ENCODE data around the gene JAKMIP1. TPM values are rescaled to one million over a fixed set of nuclear protein-coding genes. Genes with fewer than 3 reads are reported as not detected.

JAKMIP1 gene
- total and polyA plus RNA-seq, 2 donors (not counting 1 experiment from before 2014, with no cell fraction given): 0.49 to 1.0 TPM

DNA sequence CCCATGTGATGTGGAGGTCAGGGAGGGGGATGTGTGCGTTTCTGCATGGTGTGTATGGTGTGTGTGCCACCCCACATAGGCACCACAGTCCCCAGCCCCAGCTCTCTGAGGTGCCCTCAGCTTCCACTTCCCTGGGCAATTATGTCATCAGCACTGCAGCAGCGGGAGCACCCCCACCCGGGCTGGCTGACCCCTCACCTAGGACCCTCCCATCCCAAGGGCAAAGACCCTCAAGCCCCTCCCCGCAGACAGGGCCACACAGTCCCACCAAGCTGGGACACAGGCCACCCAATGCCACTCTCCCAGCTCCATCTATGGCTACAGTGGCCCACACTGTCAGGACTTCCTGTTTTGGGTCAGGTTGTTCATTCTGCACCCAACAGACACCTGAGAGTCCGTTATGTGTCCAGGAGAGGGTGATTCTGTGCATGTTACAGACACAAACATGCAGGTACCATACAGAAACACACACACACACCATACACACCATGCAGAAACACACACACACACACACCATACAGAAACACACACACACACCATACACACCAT, 75.2 kb downstream of the JAKMIP1 start:
- Mint-ChIP-seq H3K4me1 (no peaks in the 10 kb centered on the region), H3K27me3 (no peaks in the 10 kb centered on the region), H3K4me3 (no peak overlapping the region), H3K27ac (no peak overlapping the region), H3K9me3 (ENCODE audit: insufficient read depth) (no peaks in the 10 kb centered on the region)
- no peak overlapping the region for H3K9ac ChIP-seq (ENCODE audit: low read length)
- H3K27ac ChIP-seq (ENCODE audit: low read length in 2 of 2): no peak overlapping the region
- H4K20me1 ChIP-seq (ENCODE audit: control insufficient read depth, insufficient read depth, low read length, poor library complexity, severe bottlenecking): no peaks in the 10 kb centered on the region
- ChIA-PET POLR2A (no interaction called here), CTCF (no interaction called here)
- no peaks in the 10 kb centered on the region for H3K4me1 ChIP-seq (ENCODE audit: control insufficient read depth in 2 of 2, insufficient read depth in 2 of 2, low read length in 2 of 2)
- H2AFZ ChIP-seq (ENCODE audit: insufficient read depth, low read depth, low read length, poor library complexity, severe bottlenecking): no peak overlapping the region
- no peaks in the 10 kb centered on the region for H3K36me3 ChIP-seq (replicated peaks in 1 of 2; ENCODE audit: control extremely low read depth in 1 of 2, control insufficient read depth in 1 of 2, extremely low read depth in 1 of 2, insufficient read depth in 2 of 2, low read length in 1 of 2)
- 92% methylated on average over 3 of the region's 5 CpGs for WGBS (ENCODE audit: insufficient coverage)
- H3K4me2 ChIP-seq (replicated peaks; ENCODE audit: low read depth, low read length, poor library complexity, severe bottlenecking): no peak overlapping the region
- ATAC-seq (ENCODE audit: low read depth): no peak
- intact Hi-C loops (cut with micrococcal nuclease): no loop called here
- H3K79me2 ChIP-seq (ENCODE audit: control insufficient read depth, insufficient read depth, low read length): no peaks in the 10 kb centered on the region
- TF ChIP-seq, protein P1, sequence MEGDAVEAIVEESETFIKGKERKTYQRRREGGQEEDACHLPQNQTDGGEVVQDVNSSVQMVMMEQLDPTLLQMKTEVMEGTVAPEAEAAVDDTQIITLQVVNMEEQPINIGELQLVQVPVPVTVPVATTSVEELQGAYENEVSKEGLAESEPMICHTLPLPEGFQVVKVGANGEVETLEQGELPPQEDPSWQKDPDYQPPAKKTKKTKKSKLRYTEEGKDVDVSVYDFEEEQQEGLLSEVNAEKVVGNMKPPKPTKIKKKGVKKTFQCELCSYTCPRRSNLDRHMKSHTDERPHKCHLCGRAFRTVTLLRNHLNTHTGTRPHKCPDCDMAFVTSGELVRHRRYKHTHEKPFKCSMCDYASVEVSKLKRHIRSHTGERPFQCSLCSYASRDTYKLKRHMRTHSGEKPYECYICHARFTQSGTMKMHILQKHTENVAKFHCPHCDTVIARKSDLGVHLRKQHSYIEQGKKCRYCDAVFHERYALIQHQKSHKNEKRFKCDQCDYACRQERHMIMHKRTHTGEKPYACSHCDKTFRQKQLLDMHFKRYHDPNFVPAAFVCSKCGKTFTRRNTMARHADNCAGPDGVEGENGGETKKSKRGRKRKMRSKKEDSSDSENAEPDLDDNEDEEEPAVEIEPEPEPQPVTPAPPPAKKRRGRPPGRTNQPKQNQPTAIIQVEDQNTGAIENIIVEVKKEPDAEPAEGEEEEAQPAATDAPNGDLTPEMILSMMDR (IDR thresholded peaks at IDR 0.05): no peak
- TF ChIP-seq EZH2 (IDR thresholded peaks at IDR 0.05; ENCODE audit: borderline replicate concordance, insufficient read depth, low read depth, low read length, poor library complexity, severe bottlenecking): no peak
- DNase-seq: no peak
- no peaks in the 10 kb centered on the region for H3K27me3 ChIP-seq (replicated peaks in 1 of 4; ENCODE audit: control extremely low read depth in 1 of 4, control insufficient read depth in 3 of 4, insufficient read depth in 4 of 4, low read length in 3 of 4)
- H3K4me3 ChIP-seq (ENCODE audit: control extremely low read depth in 1 of 5, extremely low read depth in 1 of 5, insufficient read depth in 1 of 5, low read depth in 2 of 5, low read length in 4 of 5): no peak overlapping the region
- H3K9me3 ChIP-seq (ENCODE audit: control extremely low read depth in 1 of 3, control insufficient read depth in 2 of 3, insufficient read depth in 1 of 3, low read length in 2 of 3): peaks cover 0 to 4% (median 0%) of the 10 kb centered on the region in 3 donors

DNA sequence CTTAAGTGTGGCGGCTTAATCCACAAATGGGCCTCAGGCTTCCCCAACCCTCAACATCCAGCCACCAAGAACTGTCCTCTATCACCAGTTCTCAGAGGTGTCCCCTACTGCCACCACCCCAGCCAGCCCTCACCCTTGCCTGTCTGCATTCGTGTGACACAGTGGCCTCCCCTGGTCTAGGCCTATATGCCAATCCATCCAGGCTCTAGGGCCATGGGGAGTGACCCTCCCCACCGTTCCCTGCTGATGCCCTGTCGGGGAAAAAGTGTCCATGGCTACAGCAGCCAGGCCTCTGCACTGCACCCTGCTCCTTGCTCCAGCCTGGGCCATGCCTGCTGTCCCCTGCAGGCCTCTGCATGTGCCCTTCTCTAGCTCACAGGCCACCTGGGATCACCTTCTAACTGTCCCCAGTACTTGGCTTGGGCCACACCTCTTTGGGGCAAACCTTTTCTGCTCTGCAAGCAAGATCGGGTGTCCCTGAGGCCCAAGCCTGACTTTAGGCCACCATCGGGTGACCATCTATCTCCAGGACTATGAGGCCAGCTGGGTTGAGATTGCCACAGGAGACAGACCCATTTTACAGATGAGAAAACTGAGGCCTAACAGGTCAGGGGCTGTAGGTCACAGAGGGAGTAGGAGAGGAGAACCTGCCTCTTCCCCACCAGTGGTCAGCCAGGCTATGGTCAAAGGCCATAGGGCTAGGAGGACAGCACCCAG, 75.8 kb downstream of the JAKMIP1 start:
- intact Hi-C loops (cut with micrococcal nuclease): no loop called here
- CTCF ChIA-PET: no interaction called here
- H3K36me3 ChIP-seq (replicated peaks in 1 of 2; ENCODE audit: control extremely low read depth in 1 of 2, control insufficient read depth in 1 of 2, extremely low read depth in 1 of 2, insufficient read depth in 2 of 2, low read length in 1 of 2): no peaks in the 10 kb centered on the region

More for the DNA sequence above, 75.8 kb downstream of the JAKMIP1 start:
- POLR2A ChIA-PET: no interaction called here
- no peaks in the 10 kb centered on the region for H4K20me1 ChIP-seq (ENCODE audit: control insufficient read depth, insufficient read depth, low read length, poor library complexity, severe bottlenecking)
- H3K9me3 Mint-ChIP-seq (ENCODE audit: insufficient read depth): no peaks in the 10 kb centered on the region
- DNase-seq: no peak
- no peak overlapping the region for H3K4me3 ChIP-seq (ENCODE audit: control extremely low read depth in 1 of 5, extremely low read depth in 1 of 5, insufficient read depth in 1 of 5, low read depth in 2 of 5, low read length in 4 of 5)
- no peak overlapping the region for H3K9ac ChIP-seq (ENCODE audit: low read length)
- H3K27ac ChIP-seq (ENCODE audit: low read length in 2 of 2): no peak overlapping the region
- no peaks in the 10 kb centered on the region for H3K79me2 ChIP-seq (ENCODE audit: control insufficient read depth, insufficient read depth, low read length)
- TF ChIP-seq, protein P1 (IDR thresholded peaks at IDR 0.05): no peak
- no peak for TF ChIP-seq EZH2 (IDR thresholded peaks at IDR 0.05; ENCODE audit: borderline replicate concordance, insufficient read depth, low read depth, low read length, poor library complexity, severe bottlenecking)
- H3K27ac Mint-ChIP-seq: no peak overlapping the region
- H3K4me1 Mint-ChIP-seq: no peaks in the 10 kb centered on the region
- no peak overlapping the region for H3K4me2 ChIP-seq (replicated peaks; ENCODE audit: low read depth, low read length, poor library complexity, severe bottlenecking)
- no peaks in the 10 kb centered on the region for H3K27me3 ChIP-seq (replicated peaks in 1 of 4; ENCODE audit: control extremely low read depth in 1 of 4, control insufficient read depth in 3 of 4, insufficient read depth in 4 of 4, low read length in 3 of 4)
- H3K27me3 Mint-ChIP-seq: no peaks in the 10 kb centered on the region
- 92% methylated on average over 6 of the region's 6 CpGs for WGBS (ENCODE audit: insufficient coverage)
- H3K4me1 ChIP-seq (ENCODE audit: control insufficient read depth in 2 of 2, insufficient read depth in 2 of 2, low read length in 2 of 2): no peaks in the 10 kb centered on the region
- peaks cover 0 to 4% (median 0%) of the 10 kb centered on the region in 3 donors for H3K9me3 ChIP-seq (ENCODE audit: control extremely low read depth in 1 of 3, control insufficient read depth in 2 of 3, insufficient read depth in 1 of 3, low read length in 2 of 3)
- ATAC-seq (ENCODE audit: low read depth): no peak
- no peak overlapping the region for H3K4me3 Mint-ChIP-seq
- H2AFZ ChIP-seq (ENCODE audit: insufficient read depth, low read depth, low read length, poor library complexity, severe bottlenecking): no peak overlapping the region
